ENCODE data around the gene KNOP1.

DNA sequence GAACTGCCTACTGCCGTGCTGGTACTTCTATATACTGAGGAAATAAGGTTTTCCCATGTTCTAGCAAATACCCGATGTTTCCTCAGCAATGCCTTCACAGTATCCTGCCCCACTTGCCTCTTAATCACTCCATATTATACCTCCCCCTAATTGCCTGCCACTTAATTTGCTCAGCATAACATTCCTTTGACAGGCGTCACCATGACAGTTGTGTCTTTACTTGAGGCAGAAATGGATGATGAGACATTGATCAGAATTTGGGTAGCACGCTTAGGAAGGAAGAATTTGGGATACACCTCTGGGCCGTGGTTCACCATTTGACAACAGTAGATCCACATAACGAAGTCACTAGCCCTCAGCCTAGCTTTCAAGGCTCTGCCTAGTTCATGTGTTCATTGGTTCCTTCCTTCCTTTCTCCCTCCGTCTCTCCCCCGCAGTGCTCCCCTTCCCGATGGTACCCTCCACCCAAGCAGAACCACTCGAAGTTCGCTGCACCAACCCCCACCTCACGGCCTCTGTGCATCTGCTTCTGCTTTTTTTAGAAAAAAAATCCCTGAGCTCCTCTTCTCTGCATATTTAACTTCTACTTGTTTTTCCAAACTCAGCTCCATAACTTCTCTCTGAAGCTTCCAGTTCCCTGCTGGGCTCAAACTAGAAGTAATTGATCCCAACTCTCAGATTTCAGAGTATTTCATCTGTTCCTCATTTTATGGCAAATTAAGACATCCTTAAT, 19.4 kb upstream of the KNOP1 start:
- TF ChIP-seq, protein P1, sequence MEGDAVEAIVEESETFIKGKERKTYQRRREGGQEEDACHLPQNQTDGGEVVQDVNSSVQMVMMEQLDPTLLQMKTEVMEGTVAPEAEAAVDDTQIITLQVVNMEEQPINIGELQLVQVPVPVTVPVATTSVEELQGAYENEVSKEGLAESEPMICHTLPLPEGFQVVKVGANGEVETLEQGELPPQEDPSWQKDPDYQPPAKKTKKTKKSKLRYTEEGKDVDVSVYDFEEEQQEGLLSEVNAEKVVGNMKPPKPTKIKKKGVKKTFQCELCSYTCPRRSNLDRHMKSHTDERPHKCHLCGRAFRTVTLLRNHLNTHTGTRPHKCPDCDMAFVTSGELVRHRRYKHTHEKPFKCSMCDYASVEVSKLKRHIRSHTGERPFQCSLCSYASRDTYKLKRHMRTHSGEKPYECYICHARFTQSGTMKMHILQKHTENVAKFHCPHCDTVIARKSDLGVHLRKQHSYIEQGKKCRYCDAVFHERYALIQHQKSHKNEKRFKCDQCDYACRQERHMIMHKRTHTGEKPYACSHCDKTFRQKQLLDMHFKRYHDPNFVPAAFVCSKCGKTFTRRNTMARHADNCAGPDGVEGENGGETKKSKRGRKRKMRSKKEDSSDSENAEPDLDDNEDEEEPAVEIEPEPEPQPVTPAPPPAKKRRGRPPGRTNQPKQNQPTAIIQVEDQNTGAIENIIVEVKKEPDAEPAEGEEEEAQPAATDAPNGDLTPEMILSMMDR (conservative IDR thresholded peaks at IDR 0.05; ENCODE audit: low read depth, low read length) = no peak
- no peak for TF ChIP-seq EZH2 (IDR thresholded peaks at IDR 0.05; ENCODE audit: low read length, unreplicated experiment)

All from PC-3 (cell line).